Measurements from ENCODE around the gene SCFD1.

DNA sequence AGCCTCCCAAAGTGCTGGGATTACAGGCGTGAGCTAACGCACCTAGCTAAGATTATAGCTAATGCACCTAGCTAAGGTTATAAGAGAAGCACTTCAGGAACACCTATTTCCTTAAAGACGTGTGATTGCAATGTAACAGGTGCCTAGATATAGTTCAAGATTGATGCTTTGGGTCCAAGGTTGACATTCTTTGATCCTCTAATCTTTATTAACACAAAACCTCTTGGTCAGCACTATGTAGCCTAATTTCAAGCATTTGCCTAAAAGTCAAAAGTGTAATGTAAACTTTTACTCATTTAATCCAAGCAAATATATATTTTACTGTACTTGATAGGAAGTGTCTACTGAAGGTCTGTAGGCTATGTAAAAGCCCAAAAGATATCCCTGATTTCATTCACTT lies 36.5 kb downstream of the SCFD1 start:
- no peak for TF ChIP-seq CTCF (IDR thresholded peaks at IDR 0.05)
- no peak for TF ChIP-seq EP300 (IDR thresholded peaks at IDR 0.05)

Data from gastroesophageal sphincter (tissue), 3 donors.